Cerebellar nuclear complex (tissue), 1 donor: Measurements from ENCODE around the gene PGC.

Source experiments
- DNase-seq, 2 experiments: peaks; one replicate each; lab custom pipeline; 2025; lab: John Stamatoyannopoulos, UW

PGC gene

DNA sequence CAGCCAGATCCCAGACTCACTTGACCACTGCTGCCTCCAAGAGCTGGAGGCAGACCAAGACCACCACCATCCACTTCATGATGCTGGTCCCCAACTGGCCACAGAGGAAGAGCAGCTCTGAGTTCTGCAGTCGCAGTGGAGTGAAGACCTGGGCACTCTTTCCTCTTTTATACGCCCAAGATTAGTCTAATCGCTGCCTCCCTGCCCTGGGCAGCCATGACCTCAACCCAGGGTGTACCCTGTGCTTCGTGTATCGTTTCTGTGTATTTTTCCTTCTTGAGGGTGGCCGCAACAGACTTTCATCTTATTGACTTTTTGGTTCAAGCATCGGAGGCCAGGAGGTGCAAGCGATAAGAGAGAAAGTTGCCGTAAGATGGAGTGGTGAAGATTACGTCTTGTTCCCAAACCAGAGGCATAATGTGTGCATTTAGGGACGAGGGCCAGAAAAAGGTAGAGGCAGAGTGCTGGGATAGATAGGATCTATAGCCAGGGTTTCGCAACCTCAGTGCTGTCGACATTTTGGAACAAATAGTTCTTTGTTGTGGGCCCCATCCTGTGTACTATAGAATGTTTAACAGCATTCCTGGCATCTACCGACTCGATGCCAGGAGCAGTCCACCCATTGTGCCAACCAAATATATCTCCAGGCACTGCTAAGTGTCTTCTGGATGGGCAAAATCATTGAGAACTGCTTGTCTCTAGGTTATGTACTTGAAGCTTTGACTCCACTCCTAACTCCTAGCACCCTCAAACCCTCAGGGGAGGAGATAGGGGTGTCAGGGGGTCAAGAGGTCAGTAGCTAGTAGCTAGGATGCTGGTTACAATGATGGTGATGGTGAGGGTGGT lies at the start of gene PGC:
TSS of gene PGC (minus strand) at position 142 of the 846 bp plus-strand sequence. CDS start at position 79, 63 bp downstream.
- DNase-seq: no peak

DNA sequence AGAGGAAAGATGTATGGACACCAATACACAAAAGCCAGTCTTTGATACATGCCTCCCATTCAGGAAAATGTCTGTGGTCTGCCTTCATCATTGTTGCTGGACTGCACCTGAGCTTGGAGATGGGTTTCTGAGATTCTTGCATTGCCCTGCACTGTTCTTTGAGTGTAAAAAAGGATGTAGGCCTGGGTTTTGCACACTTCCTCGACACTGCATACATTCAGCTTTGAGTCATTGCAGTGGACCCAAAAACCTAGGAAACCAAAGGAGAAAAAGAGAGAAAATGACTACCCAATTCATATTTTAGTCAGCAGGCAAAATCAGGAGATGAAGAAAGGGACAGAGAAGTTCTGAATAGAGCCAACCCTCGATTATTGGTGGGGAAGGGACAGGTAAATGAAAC lies 49.3 kb upstream of the PGC start:
- DNase-seq: no peak

DNA sequence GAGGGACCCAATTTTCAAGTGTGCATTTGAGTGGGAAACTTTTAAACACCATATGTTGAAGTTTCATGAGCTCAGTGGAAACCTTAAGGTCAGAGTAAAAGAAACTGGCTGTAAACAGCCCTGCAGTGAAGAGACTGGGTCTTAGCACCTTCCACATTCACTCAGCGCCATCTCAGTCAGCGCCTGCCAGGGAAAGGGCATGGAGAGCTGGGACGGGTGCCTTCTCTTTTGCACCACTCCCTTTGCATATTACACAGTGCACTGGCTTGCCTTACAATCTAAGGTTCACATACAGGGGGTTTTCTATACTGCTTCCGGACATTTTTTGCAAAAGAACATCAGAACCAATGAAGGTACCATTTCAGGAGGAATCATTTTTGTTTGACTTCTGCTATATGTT lies 44.8 kb upstream of the PGC start:
- DNase-seq: no peak

DNA sequence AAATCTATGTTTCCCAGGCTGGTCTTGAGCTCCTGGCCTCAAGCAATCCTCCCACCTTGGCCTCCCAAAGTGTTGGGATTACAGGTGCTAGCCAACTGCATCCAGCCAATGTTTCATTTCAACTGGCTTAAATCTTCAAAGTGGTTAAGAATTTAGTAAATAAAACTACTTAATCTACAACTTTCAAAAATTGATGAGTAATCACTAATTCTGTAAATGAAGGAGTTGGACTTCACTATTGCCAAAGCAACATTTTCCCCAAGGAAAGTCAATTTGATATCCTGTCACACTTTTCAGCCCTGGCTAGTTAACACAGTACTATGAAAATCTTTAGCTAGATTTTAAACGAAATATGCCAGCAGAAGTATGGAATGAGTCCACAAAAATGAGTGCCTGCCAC lies 44.1 kb upstream of the PGC start:
- no peak for DNase-seq

DNA sequence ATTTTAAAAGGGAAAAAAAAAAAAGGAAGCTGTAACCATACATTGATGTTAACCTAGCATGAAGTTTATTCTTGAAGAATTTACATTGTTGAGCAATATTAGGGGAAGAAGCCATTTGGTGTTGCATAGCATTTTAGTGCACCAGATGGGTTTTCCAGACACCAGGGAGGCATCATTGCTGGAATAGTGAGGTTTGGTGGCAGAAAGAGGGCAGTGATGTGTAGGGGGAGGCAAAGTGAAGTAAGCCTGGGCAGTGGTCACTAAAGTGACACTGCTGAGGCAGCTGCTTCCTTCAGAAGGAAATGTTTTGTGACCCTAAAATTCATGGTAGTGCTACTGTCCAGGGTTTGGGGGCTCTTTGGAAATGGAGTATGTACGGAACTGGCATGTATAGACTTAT lies 42.8 kb upstream of the PGC start:
- no peak for DNase-seq

DNA sequence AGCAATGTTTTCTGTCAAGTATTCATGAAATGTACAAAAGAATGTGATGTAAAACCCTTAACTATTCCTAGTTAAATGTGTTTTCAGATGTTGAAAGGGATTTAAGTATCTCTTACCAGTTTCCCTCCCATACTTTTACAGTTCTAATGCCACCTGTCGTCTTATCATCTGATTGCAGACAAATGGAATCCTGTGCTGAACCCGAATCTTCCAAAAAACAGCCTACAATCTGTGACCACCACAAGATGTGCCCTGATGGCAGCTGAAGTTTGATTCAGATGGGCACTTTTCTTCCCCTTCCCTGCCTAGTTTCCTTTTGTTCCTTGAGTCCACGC lies 42.2 kb upstream of the PGC start:
- DNase-seq: no peak

DNA sequence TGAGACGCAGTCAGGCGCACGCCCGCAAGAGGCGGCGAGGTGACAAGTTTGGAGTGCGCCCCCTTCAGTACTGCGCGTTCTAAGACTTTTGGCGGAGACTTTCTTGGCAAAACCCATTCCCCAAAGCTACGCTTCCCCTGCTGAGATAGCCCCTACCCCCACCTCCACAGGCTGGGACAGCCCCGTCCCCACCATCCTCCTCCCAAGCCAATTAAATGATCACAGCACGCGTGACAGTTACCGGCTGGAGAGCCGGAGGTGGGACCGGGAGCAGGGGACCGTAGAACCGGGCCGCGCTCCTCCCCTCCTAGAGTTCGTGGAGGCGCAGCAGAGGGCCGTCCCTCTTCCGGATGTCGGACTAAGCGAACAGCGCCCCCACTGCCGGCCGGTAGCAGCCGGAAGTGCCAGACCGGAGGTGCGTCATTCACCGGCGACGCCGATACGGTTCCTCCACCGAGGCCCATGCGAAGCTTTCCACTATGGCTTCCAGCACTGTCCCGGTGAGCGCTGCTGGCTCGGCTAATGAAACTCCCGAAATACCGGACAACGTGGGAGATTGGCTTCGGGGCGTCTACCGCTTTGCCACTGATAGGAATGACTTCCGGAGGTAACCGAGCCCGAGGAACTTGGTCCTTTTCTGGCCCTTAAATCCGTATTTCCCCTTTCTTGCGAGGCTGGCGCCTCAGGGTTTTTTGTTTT lies 40.2 kb upstream of the PGC start, which contains the start of gene TOMM6:
TSS of gene TOMM6 (plus strand) at position 476 of the 699 bp plus-strand sequence. CDS start at position 480, 4 bp downstream.
- DNase-seq: peak; percentile 71 to 73

DNA sequence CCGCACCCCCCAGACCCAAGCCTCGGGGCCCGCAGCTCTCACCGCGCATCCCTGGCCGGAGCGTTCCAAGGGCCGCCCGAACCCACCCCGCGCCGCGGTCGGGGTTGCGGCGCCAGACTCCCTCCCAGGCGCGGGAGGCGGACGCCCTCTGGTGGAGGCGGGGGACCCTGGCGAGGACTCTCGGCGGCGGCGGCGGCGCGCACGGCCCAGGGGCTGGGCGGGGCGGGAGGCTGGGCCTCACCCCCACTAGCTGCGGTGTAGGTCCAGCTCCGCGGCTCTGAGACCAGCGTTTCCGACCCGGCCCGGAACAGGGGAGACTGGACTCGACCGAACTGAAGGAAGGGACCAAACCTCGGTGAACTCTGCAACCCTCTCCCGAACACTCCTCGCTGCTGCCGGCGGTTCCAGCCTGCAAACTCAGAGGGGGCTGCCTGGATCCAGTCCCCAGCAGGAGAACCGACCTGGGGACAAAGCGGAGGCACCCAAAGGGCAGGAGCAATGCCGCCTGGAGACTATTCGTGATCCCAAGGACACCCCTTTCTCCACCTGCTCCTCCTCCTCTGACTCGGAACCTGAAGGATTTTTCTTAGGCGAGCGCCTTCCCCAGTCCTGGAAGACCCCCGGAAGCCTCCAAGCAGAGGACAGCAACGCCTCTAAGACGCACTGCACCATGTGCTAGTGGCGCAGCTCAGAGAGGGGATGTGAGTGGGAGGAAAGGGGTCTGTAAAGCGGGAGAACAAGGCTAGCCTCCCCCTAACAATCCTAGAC lies 39.4 kb upstream of the PGC start:
- DNase-seq: peak in 1 of 2 experiments; percentile 58

DNA sequence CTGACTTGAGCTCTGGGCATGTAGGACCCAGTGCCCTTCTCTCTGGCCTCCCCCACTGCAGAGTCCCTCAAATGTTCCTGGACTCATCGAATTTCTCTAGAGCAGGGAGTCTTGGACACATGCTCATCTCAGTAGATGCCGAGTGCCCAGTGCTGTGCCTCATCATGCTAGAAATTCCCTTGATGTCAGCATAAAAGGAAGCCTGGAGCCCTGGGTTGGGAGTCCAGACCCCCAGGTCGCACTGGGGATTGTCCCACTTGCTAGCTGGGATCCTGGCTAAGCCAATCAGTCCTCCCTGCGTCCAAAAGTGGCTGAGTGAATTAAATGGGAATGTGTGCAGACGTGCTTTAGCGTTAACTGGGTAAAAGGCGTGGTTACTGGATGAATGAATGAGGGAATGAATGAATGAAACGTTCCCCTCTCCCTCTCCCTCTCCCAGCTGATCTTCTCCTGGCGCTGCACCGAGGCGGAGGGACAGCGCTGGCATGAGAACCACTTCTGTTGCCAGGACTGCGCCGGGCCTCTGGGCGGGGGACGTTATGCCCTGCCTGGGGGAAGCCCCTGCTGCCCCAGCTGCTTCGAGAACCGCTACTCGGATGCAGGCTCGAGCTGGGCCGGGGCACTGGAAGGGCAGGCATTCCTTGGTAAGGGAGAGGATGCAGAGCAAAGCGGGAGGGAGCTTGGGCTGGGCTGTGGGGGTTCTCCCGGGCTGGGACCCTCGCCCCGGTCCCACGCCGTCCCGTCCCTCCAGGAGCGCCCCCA lies 38.7 kb upstream of the PGC start:
- DNase-seq: peak in 1 of 2 experiments; percentile 12

DNA sequence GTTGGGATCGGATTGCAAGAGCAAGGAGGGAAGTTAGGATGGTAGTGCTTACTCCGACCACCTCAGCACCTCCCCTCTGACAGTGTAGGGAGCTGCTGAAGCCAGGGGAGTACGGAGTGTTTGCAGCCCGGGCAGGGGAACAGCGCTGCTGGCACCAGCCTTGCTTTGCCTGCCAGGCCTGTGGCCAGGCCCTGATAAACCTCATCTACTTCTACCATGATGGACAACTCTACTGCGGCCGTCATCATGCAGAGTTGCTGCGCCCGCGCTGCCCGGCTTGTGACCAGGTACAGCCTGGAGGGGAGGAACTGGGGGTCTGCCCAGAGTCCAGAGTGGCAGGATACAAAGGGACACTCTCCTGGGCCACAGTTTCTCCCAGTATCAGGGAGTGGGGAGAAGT lies 38.1 kb upstream of the PGC start:
- DNase-seq: no peak

DNA sequence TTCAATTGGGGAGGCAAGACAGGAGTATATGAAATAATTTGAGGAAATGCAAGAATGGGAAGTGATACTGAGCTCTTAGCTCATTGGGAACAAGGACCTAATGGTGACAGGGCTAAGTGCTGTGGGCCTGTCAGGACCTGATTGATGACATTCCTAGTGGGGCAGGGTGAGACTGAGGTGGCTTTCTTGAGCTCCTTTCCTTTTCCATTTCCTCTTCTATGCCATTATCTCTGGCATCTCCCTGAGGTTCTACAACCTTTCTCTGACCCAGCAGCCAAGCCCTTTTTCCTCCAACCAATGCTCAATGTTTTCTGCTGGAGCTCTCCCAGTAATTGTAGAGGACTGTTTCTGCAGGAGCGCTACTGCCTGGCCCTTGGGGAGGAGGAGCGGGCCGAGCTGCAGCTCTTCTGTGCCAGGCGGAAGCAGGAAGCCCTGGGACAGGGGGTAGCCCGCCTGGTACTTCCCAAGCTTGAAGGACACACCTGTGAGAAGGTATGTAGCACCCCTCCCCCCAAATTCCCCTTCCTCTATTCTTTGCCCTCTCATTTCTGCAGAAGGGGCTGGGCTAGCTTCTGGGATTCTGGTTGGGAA lies 37.5 kb upstream of the PGC start:
- DNase-seq: no peak

DNA sequence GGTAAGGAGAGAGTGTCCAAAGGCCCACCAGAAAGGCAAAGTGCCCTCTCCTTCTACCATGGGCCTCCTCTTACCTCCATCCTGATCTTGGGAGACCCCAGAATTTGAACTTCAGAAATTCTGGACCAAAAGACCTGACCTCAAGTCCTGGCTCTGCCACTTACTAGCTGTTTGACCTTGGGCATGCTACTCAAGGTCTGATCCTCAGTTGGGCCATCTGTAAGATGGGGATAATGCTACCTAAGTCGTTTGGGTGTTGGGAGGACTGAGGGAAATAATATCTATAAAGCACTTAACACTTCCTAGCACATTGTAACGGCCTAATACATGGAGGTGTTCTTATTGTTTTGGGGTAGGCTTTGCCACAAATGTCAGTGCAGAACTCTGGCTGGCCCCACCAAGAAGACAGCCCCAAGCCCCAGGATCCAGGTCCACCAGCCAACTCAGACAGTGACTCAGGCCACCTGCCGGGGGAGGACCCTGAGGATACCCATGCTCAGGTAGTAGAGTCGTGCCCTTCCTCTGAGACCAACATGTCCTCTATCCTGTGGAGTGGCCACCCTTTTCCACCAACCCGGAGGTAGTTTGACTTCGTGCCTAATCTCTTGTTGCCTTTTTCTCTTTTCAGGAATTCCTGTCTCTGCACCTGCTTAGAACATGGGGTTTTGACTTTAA lies 36.0 kb upstream of the PGC start:
- DNase-seq: no peak

DNA sequence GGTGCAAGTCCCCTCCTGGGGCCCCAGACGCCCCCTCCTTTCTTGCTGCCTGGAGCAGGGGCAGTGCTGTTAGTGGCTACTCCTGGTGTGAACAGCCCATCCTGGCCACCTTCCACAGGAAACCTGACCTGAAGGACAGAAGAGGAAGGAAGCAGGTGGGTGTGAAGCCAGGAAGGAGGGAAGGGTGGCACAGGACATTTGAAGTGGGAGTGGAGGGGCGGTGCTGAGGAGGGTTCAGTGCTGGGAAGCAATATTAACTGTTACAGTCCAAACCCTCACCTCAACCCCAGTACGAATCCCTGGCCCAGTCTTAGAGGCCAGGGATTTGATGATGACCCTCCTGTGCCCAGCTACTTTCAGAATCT lies 34.2 kb upstream of the PGC start:
- no peak for DNase-seq

DNA sequence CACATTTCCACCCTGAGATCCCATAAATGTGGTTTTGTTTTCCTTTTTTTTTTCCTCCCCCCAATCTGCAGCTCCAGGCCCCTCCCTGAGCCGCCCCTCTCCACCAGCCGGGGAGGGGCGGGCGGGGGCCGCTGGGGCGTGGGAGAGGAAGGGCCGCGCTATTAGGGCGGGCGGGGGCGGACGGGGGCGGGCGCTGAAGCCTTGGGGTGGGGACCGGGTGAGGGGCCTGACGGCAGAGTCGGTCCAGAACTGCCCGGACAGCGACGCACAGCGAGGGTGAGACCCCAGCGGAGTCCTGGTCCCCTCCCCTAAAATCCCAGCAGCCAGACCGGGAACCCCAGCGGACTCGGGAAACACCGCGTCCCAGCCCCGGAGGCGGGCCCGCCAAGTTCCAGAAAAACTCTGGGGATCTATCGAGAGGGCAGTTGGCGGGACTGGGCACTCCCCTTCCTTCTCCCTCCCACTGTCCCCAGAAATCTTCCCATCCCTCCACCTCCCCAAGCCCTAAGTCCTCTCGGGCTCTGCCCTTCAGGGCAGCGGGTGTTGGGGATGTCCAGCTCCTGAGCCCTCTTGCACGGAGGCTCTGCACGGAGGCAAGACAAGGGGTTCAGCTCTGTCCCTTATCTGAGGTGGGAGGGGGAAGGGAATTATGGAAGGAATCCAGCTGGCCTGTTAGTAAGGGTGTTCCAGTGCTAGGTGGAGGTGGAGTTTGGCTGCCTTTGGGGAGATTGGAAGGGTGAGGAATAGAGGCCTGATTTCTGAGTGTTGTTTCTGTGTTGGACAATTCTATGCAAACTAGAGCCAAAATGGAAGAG lies 33.6 kb upstream of the PGC start, which contains the start of gene PRICKLE4:
TSS of gene PRICKLE4 (plus strand) at position 232 of the 815 bp plus-strand sequence. CDS start 2,692 bp downstream, outside the sequence.
- DNase-seq: no peak

DNA sequence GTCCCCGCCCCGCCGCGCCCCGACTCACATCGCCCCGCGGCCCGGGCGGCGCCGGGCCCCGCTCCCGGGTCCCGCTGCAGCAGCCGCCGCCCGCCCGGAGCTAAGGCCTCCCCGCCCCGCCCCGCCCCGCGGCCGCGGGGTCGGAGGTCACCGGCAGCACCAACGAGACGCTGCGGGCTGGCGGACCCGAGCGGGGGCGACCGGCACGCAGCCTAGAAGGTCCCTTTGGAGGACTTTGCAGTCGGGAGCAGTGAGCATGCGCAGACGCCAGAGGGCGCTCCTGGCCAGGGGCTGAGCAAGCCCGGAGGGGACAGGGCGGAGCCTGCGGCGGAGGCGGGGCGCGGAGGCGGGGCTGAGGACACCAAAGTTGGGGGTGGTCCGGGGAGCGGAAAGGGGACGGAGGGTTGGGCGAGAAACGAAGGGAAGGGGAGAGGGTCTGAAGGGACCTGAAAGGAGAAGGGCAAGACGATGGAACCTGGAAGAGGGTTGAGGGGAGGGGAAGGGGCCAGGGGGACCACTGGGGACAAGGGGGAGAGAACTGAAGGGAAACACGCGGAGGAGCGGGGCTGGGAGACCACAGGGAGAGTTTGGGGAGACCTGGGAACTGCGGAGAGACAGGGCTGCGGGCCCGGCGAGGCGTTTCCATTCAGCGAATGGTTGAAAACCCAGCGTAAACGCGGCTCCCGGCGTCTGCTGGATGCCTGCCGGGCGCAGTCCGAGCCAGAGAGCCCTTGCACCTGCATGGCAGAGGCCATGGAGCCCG lies 32.8 kb upstream of the PGC start, which contains the start of gene FRS3:
TSS of gene FRS3 (minus strand) at position 113 of the 763 bp plus-strand sequence. CDS start 2,913 bp downstream, outside the sequence.
- peak; percentile 77 to 92 for DNase-seq

DNA sequence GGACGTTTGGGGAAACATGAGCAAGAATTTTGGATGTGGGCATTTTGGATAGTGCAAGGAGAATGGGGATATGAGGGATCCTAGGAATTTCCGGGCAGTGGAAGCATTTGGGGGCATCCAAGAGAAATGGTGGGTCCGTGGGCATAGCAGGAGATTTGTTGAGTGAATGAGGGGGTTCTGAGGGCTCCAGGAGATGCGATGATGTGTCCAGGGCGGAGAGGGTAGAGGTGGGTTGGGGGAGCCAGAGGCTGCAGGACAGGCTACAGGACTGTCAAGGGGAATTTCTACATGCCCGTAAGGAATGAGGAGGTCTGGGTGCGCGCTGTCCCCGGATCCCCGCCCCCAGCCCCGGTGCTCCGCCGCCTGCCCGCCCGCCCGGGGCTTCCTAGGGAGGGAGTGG lies 32.1 kb upstream of the PGC start:
- DNase-seq: no peak

DNA sequence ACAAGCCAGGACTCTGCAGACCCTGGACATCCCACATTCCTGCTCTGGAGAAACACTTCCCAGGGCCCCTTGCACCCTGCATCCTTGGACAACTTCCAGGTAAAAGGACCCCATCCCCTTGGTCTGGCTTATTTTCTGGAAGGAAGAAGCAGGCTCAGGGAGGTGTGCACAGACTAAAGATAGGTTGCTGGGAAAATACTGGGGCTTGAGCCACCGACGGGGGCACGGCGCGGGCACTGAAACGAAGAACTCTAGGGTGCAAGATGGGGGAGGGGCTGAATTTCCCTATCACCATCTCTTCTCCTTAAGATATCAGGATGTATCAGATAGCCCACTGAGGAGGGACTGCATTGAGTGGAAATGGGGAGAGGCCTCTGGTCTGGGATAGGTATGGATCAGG lies 31.7 kb upstream of the PGC start:
- no peak for DNase-seq

DNA sequence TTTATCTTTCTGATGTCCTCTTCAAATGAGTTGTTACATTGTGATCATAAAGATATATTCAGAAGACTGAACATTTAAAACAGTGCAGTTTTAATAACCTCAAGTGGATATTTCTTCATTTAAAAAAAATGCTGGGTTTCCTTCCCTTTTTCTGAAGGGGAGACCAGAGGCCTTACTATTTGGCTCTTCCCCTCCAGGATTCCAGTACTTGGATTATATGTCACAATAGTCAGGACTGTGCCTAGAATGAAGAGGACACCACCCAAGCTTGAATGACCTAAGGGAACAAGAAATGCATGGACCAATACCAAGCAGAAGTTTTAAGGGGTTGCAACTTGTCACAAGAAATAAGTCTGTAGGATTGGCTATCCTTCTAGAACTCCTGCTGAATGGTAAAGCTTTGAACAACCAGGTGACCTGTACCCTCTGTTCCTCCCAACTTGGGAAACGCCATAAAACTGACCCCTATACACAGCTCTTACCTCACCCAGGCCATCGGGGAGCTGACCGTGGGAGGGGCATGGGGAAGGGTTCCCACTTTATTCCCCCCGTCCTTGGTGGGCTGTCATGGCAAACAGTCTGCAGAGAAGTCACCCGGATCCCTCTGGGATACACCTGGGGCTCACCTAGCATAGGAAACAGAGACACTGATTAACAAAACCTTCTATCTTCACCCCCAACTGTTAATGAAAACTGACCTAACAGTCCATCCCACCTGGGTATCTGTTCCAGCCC lies 30.5 kb upstream of the PGC start:
- DNase-seq: no peak
